GM21529 (cell line): ENCODE results near the gene MGME1.

Source experiments
- ATAC-seq: cut with Tn5 transposase; IDR thresholded peaks from one replicate; pipeline ENCODE4 v1.9.1; 2021; ENCODE audit not compliant: unreplicated experiment

Gene MGME1

GRCh38 chr20:17940224-17940971 is 28.4 kb upstream of the MGME1 start:
- no peak for ATAC-seq

GRCh38 chr20:17941087-17941825 is 27.6 kb upstream of the MGME1 start:
- no peak for ATAC-seq

GRCh38 chr20:17941826-17942196 is 27.0 kb upstream of the MGME1 start:
- ATAC-seq: no peak

GRCh38 chr20:17943343-17943742 is 25.5 kb upstream of the MGME1 start:
- peak; percentile 66 for ATAC-seq

- no peak for ATAC-seq
Measured at GRCh38 chr20:17944854-17945474, 23.9 kb upstream of the MGME1 start.

GRCh38 chr20:17946040-17946439 is 22.8 kb upstream of the MGME1 start:
- ATAC-seq: no peak

- ATAC-seq: no peak
Measured at GRCh38 chr20:17946572-17947473, 22.0 kb upstream of the MGME1 start.

- no peak for ATAC-seq
Measured at GRCh38 chr20:17947474-17947815, 21.4 kb upstream of the MGME1 start.

GRCh38 chr20:17948442-17948841 is 20.4 kb upstream of the MGME1 start:
- ATAC-seq: no peak

- no peak for ATAC-seq
Measured at GRCh38 chr20:17949899-17950298, 18.9 kb upstream of the MGME1 start.

- no peak for ATAC-seq
Measured at GRCh38 chr20:17950670-17951069, 18.1 kb upstream of the MGME1 start.

- no peak for ATAC-seq
Measured at GRCh38 chr20:17951323-17951722, 17.5 kb upstream of the MGME1 start.

GRCh38 chr20:17952692-17953684 is 15.8 kb upstream of the MGME1 start:
- no peak for ATAC-seq

- ATAC-seq: no peak
Measured at GRCh38 chr20:17953935-17954334, 14.9 kb upstream of the MGME1 start.

GRCh38 chr20:17955302-17955701 is 13.5 kb upstream of the MGME1 start:
- ATAC-seq: no peak

- no peak for ATAC-seq
Measured at GRCh38 chr20:17956099-17956685, 12.6 kb upstream of the MGME1 start.

GRCh38 chr20:17957505-17958363 is 11.1 kb upstream of the MGME1 start:
- ATAC-seq: no peak

- no peak for ATAC-seq
Measured at GRCh38 chr20:17958373-17959256, 10.2 kb upstream of the MGME1 start.
